Measurements from ENCODE around the gene MPRIP. TPM values are rescaled to one million over a fixed set of nuclear protein-coding genes. Genes with fewer than 3 reads are reported as not detected.

MPRIP gene
- total RNA-seq, 1 donor from 2014 or later: 214 TPM

DNA sequence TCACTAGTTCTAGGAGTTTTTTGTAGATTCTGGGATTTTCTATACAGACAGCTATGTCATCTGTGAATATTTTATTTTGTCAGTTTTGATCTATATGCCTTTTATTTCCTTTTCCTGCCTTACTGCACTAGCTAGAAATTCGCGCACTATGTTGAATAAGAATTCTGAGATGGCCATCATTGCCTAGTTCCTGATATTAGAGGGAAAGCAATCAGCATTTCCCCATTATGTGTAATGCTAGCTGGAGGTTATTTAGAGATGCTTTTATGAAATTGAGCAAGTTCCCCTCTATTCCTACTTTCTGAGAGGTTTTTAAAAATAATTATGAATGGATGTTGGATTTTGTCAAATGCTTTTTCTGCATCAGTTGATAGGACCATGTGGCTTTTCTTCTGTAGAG lies 23.8 kb downstream of the MPRIP start:
- no peak for DNase-seq

DNA sequence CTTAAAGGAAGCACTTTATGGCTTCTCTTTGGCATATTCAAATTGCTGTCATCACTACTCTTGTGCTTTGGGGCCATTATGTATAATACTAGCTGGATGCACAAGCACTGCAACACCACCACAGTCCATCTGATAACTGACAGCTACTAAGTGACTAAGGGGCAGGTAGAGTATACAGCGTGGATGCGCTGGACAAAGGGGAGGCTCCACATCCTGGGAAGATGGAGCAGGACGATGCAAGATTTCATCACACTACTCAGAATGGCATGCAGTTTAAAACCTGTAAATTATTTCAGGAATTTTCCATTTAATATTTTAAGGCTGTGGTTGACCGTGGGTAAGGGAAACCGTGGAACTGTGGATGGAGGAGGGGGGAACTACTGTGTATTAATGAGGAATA lies 25.0 kb downstream of the MPRIP start:
- DNase-seq: no peak

DNA sequence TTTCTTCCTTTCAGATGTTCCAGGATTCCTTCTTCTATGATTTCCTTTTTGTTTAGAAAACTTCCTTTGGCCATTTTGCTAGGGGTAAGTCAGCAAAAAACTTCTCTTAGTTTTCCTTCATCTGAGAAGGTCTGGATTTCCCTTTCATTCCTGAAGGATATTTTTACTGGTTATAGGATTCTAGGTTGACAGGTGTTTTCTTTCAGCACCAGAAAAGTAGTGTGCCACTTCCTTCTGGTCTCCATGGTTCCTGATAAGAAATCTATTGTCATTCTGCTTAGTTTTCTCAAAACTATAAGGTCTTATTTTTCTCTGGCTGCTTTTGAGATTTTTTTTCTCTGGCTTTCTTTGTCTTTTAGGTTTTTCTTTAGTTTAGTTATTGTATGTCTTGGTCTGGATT lies 27.6 kb downstream of the MPRIP start:
- DNase-seq: no peak

DNA sequence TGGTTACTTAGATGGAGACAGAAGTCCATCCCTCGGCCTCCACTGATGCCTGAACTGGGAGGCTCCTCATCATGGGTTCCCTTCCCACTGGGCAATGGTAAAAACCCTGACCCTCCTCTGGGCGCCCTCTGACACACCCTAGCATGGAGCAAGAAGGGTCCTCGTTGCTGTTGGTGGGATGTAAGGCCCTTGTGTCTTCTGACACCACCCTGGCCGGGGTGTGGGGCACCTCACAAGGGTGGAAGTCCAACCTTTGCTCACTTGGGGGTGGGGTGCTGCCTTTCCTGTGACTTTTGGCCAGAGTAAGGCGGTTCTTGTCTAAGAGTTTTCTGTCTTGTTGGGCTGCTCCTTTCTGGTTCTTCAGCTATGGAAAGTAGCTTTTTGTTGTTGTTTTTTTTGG lies 28.7 kb downstream of the MPRIP start:
- no peak for DNase-seq

DNA sequence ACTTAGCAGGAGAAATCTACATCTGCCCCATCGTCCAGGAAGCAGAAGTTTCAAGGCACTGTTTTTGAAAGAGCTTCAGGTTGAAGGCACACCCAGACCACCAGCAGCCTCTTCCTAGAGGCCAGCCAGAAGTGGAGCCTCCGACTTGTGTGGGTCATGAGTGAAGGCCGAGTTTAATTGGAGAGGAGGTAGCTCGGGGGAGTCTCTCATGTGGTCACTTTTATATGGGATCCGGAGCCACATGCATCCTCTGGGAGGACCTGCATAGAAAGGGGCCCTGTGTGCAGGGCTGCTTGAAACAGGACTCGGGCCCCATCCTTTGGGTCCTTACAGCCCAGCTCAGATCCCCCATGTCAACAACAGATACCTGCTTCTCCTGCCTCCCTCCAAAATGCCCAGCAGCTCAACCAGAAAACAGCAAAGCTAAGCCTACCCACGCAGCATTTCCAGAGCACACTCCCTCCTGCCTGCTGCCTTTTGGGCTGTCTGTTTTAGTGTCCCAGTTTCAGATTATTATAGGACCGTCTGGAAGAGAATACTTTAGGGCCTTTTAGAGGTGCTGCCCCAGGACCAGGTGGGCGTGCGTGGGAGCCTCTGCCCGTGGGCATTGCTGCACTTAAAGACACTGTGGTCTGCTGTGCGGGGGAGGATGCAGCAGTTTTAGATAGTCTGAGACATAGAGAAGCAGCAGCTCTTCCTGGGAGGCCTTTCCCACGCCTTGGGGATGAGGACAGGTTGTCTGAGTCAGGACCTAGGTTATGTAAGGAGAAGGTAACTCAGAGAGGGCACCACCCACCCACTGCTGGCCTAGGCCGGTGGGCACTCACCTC lies 29.5 kb downstream of the MPRIP start:
- no peak for DNase-seq

DNA sequence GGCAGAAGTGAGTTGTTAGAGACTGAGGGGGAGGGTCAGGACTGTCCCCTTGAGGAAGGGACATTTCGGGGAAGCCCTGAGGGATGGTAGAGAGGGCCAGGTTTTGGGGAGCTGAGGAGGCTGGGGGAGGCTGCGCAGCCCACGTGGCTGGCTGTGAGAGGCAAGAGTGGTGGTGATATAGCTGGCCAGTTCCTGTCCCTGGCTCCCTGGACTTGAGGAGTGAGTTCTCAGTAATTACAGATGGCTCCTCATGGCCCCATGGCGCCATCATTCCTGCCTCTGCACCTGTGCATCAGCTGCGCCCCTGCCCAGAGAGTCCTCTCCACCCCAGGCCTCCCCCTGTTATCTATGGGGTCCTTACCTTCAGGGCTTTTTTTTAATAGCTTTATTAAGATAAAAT lies 30.3 kb downstream of the MPRIP start:
- no peak for DNase-seq

DNA sequence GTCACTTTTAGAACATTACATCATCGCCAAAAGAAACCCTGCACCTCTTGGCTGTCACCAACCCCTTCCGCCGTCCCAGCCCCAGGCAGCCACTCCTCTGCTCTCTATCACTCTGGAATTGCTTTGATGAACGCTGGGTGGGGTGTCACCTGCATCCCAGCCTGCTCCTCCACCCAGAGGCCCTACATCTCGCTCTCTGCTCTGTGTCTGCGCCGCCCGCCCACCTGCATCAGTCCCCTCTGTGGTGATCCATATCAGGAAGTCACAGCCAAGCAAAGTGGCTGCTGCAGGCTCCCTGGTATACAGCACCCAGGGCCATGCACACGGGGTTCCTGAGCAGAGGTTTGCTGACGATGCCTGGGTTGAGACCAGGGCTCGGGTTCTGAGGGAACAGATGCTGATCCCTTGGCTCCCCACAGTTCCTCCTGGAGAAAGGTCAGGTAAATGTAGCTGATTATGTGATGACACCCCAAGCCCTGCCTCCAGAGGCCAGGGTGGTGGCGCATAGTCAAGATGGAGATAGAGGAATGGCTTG lies 30.8 kb downstream of the MPRIP start:
- DNase-seq: no peak

DNA sequence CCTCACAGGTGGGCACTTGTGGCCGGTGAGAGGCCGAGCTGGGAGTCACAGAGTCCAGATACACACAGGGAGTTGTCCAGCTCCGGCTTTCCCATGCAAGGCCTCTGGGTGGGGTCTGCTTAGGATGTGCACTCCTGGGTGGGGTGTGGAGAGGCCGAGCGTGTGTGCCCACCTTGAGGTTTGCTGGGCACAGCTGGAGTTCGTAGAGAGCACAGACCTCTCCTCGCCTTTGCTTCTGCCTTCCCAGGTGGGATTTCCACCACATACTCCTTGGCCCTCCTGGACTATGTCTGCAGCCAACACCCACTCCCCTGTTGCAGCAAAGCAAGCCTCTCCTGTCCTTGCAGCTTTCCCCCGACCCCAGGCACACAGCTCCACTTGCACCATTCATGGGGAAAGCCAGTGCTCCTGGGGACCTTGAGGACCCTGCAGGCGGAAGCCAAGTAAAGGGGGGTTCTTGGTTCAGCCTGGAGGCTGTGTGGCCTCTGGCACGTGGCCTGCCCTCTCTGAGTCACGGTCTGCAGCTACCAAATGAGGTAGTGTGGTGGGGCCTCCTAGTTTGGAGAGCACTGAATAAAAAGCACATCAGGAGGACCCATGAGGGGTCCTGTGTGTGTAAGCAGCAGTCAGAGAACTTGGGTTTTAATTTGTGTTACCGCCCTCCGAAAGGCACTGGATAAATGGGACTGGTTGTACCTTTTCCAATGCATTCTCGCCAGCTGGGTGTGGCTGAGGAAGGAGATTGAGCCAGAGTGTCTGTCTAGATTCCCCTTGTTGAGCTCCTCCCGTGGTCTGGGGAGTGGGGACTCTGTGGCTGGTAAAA lies 31.5 kb downstream of the MPRIP start:
- no peak for DNase-seq

DNA sequence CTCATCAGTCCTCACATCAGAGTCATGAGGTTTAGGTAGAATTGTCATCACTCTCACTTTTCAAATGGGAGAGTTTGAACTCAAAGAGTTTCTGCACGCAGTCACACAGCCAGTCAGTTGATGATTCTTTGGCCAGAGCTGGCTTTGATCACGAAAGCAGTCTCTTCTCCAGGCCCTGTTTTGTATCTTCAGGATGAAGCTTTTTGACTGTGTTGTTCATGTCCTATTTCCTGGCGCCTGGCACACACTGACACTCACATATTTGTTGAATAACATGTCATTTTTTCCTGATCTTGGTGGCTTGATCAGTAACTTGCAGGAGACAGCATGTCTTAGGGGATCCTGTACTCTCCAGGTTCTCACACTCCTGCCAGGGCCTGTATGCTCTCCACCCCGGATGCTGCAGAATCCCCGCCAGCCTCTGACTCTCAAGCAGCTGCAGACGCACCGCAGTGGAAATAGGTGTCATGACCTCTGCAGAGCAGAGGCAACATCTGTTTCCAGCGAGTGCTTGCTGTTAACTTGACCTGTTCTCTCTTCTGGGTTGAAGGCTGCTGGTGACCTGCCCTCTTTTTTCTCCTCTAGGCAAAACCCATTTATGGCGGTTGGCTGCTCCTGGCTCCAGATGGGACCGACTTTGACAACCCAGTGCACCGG lies 33.0 kb downstream of the MPRIP start:
- DNase-seq: peak; percentile 79

DNA sequence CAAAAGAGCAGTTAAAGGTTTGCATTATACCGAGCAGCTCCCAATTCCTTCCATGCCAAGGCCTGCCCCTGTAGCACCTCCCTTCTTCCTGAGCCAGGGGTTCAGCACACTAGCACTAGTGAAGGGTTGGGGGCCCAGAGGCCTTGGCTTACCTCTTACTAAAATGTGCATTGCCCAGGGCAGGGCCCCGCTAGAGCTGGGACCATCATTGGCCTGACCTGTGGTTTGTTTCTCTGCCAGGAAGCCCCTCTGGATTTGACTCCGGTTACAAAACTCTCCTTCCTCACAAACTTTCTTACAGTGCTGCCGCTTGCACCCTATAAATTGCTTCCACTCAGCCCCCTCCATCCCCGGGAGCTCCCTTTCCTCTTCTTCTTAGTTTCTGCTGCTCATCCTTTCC lies 33.8 kb downstream of the MPRIP start:
- DNase-seq: no peak

DNA sequence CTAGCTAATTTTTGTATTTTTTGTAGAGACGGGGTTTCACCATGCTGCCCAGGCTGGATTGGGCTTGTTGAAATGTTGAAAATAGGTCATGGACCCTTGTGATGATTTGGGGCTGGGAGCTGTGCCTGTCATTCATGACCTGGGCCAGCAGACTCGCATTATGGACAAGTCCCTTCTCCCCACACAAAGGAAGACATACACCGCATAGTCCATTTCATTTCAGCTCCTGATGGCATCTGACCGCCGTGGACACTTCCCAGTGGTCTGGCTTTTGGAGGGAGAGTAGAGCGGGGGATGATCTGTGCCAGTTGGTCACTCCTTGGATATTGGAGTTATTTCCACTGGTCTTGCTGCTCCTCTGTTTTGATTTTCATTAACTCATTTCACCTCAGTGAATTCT lies 34.8 kb downstream of the MPRIP start:
- DNase-seq: no peak

DNA sequence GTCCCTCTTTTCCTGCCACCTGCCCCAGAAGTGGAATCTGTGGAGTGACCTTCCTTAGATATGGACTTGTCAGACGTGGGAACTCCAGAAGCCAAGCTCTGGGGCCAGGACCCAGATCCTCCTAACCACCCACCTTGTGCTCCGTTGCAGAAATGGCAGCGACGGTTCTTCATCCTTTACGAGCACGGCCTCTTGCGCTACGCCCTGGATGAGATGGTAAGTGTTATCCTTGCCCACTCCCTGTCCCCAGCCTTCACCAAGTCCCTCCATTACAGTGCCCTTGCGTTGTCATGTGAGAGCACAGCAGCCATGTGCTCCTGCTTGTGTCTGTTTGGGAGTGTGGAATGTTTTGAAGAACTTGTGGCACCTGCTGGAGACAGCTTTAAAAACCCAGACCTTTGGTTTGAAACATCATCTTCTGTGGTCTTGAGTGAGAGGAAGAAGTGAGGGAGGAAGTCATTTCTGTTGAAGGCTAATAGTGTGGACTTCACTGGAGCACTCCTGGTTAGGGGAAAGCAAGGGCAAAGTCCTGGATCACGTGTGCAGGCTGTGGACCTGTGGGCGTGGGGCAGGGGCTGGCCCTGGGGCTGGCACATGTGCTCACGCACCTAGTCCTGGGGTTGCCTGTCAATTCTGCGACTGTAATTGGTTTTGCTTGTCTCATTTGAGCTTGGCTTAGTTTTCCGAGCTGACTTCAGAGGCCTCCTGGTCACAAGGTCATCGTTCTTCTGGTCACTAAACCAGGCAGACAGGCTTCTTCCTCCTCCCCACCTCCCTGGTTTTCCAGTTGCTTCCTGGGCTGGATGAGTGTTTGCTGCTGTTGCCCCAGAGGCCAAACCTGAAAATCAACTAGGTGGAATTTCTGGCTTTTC lies 35.8 kb downstream of the MPRIP start:
- DNase-seq: no peak

DNA sequence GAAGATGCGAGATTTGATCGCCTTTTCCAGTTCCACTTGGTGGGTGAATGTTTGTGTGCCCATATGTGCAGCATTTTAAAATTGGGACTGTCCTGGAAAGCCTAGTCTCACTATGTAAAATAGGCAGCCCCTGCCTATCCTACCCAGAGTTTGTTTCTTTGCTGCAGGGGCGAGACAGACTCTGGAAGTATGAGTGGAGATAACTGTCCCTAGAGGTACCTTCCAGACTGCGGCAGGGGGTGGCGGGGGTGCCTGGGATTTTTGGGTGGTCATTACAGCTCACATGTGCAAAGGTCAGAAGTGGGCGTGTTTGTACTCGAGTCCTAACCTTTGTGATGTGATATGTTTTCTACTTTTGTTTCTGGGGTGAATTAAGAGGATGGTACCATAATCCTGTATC lies 36.6 kb downstream of the MPRIP start:
- no peak for DNase-seq

DNA sequence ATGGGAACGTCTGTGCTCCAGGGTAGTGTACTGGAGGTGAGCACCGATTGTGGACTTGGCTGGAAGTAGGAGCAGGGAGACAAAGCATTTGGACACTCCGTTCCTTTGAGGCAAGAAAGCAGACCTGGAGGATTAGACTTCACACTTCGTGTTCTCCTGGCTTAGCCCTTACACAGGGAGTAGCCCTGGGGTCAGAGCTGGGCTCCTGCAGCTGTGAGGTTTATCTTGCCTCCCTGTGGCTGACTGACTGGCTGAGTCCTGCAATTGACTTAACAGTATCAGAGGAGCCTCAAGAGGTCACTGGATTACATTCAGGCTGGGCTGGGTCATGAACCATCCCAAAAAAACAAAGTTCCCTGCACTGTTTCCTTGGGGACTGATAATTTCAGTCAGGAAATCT lies 37.1 kb downstream of the MPRIP start:
- no peak for DNase-seq

DNA sequence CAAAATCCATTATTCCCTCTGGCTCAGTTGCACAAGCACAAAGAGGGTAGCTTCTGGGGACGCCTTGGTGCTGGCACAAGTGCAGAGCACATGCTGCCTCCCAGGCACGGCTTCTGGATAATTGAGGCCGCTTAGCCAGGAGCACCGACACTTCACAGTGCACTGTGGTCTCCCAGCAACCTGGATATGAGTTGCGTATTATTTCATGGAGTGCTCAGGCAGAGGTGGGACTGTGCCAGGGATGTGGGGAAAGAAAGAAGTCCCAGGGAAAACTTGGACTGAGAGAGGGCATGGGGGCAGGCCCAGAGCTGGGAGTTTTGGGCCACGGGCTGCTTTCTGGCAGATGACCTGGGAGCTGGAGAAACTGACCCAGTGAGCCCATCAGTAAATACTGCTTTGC lies 37.5 kb downstream of the MPRIP start:
- no peak for DNase-seq

DNA sequence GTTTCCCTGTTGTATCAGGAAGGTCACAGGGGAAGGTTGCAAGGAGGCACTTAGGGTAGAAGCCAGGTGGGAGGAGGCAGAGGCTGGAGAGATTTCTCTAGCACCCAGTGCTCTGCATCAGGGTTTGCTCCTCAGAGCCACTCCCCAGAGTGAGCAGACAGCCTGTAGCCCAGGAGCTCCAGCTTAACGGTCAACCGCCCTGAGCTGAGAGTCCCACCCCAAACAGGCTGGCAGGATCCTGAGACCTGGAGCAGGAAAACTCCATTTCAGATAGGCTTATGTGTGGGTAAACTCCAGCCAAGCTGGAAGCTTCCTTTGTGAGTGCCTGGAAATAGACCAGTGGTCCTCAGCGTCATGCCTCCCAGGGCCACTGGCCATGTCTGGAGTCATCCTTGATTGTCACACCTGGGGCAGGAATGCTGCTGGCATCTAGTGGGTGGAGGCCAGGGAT lies 37.9 kb downstream of the MPRIP start:
- DNase-seq: no peak

DNA sequence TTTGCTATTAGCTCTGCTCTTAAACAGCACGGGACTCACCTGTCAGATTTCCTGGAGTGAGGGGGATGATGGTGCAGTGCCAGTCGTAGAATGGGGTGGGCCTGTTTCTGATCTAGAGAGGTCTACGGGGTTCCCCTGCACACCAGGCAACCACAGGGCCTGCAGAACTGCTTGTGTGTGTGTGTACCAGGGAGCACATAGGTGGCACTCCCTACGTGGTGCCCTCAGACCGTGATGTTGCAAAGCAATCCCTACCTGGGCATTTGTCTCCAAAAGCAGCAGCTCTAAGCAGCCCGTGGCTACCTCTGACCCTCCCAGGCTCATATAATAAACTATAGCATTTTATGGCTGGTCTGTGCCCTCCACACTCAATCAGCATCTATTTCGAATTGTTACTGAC lies 38.5 kb downstream of the MPRIP start:
- no peak for DNase-seq

DNA sequence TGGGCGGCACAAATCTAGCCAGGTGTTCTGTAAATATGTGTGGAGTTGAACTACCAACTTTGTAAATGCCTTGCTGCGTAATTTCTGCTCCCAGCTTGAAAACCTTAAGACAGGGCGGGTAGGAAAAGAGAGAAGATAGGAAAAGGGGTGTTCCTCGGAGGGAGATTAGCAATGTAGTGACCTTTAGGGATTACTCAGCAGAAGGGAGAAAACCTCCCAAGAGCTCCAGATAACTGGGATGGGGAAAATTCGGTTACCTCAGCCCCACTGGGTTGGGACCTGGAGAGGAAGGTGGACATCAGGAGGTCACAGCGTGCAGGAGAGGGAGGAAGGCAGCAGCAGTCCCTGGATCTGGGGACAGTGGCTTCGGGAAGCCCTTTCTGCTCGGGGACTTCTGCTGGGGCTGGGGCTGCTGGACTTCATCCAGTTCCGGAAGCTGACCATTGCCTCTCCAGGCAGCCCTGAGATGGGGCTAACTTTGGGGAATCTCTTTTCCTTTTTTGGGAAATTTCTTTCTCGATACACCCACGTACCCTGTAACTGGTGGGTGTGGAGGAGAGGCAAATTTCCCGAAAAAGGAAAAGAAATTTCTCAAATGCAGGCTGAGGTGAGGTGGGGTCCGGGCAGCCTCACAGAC lies 39.2 kb downstream of the MPRIP start:
- DNase-seq: no peak

DNA sequence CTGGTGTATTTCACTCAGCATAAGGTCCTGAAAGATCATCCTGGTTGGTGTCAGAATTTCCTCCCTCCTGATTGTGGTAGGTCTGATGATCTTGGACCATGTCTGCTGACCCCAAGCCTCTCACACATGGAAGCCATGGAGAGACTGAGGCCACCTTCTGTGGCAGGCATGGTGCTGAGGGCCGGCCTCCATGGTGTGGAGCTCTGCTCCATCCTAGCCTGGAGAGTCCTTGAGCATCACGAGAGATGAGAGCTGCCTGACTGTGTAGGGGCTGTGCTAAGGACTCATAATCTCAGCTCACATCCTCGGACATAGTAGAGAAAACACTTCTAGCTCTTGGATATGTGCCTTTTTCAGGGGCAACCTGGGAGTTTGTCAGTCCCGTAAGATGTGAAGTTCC lies 40.6 kb downstream of the MPRIP start:
- DNase-seq: no peak

DNA sequence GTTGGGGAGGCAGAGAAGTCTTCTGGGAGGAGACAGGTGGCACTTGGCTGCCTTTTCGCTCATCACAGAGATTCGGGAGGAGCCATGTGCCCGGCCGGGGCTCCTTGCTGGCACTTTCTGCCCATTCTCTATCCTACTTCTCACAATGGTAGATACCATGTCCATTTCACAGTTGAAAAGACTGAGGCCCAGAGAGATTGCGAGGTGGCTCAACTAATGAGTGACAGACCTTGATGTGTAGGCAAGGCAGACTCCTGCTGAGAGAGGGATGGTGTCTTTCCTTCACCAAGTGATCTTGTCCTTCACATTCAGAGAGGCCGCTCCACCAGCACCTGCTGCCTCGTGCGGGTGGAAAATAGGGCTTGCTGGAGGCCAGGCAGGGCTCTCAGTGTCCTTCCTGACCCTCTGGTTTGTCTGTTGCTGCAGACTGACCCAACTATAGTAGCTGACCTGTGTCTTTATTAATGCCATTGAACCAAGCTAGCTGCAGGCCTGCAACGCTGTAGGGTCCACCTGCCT lies 42.1 kb downstream of the MPRIP start:
- DNase-seq: no peak

DNA sequence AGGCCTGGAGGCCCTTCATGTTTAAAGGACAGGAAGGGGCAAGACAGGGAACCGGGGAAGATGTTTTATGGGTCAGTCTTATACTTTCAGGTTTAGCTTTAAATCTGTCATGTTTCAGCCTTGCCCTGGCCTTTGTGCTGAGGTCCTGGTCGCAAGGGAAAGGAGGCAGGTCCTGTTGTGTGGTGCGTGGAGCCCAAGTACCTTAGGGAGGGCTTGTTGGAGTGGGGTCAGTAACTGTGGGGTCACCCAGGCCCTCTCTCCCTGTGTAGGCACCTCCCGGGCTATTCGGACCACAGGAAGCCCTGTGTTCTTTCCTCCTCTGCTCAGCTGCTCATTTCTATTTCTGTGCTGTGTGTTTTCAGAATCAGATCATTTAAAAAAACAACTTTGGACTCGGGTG lies 42.7 kb downstream of the MPRIP start:
- DNase-seq: no peak

Data from tongue (tissue), 2 donors.